ENCODE results near the gene FBLN5. TPM values are rescaled to one million over a fixed set of nuclear protein-coding genes. Genes with fewer than 3 reads are reported as not detected.

The FBLN5 gene
- total and polyA plus RNA-seq, 2 of the 4 experiments (the other 2 are of a cell fraction), result 10.6 to 76.4 TPM

GRCh38 chr14:91854327-91854934 is 93.1 kb downstream of the FBLN5 start:
- H3K27ac ChIP-seq (ENCODE audit: insufficient read depth, low read length), result no peak overlapping the region
- H3K9ac ChIP-seq (ENCODE audit: low read depth, low read length), result no peak overlapping the region
- no peak overlapping the region for H3K14ac ChIP-seq (replicated peaks; ENCODE audit: low read depth, low read length)
- 0 out of 2 replicates have a peak, but pooled peaks cover 2% of the 10 kb centered on the region for H3K9me1 ChIP-seq (ENCODE audit: insufficient read depth, low read length)
- no peaks in the 10 kb centered on the region for H3K27me3 ChIP-seq (ENCODE audit: control insufficient read depth, insufficient read depth, low read length)
- H3K79me1 ChIP-seq (ENCODE audit: low read depth in 1 of 2, low read length in 2 of 2), result no peaks in the 10 kb centered on the region
- dilution Hi-C loops (cut with HindIII; ENCODE audit: low sequenced_read_pairs, unreplicated experiment), result no loop called here
- no peak overlapping the region for H2BK120ac ChIP-seq (ENCODE audit: low read depth, low read length)
- in situ Hi-C loops (cut with MboI; ENCODE audit: low sequenced_read_pairs), result no loop called here
- H3K9me3 ChIP-seq (ENCODE audit: control insufficient read depth, insufficient read depth, low read length), result no peaks in the 10 kb centered on the region
- H3K4me1 ChIP-seq (ENCODE audit: control insufficient read depth, insufficient read depth, low read length), result 0 out of 2 replicates have a peak, but pooled peaks cover 5% of the 10 kb centered on the region
- no CpG with 5 or more reads among the region's 2 CpGs for WGBS, 2 experiments (ENCODE audit: extremely low coverage in 2 of 2, insufficient read length in 1 of 2)
- no peak overlapping the region for H3K4me3 ChIP-seq (ENCODE audit: insufficient read depth, low read depth, low read length)
- H4K5ac ChIP-seq (ENCODE audit: low read depth, low read length), result no peak overlapping the region
- H3K4ac ChIP-seq (ENCODE audit: low read depth, low read length), result no peak overlapping the region
- CTCF ChIA-PET, result no interaction called here
- H3K4me2 ChIP-seq (ENCODE audit: low read depth, low read length), result no peak overlapping the region
- no peak overlapping the region for H2BK5ac ChIP-seq (ENCODE audit: low read depth, low read length, poor library complexity, severe bottlenecking)
- H4K91ac ChIP-seq (ENCODE audit: insufficient read depth, low read depth, low read length), result no peak overlapping the region
- H3K18ac ChIP-seq (ENCODE audit: low read depth, low read length), result no peak overlapping the region
- intact Hi-C loops (cut with micrococcal nuclease), result no loop called here
- DNase-seq, result no peak
- no peaks in the 10 kb centered on the region for H3K36me3 ChIP-seq (ENCODE audit: control insufficient read depth, insufficient read depth, low read length)
- no peak for ATAC-seq (ENCODE audit: low read depth)
- POLR2A ChIA-PET (ENCODE audit: unreplicated experiment), result interaction anchor here (0.6 kb wide), 1 partner anchor 66 kb away, joined by 6 read pairs; no protein-coding TSS in a partner anchor
- no peak overlapping the region for H2AK9ac ChIP-seq (replicated peaks; ENCODE audit: low read depth, low read length, poor library complexity)
- no peak overlapping the region for H2AK5ac ChIP-seq (ENCODE audit: low read depth, low read length)
- no peak for TF ChIP-seq RFX5 (IDR thresholded peaks at IDR 0.05; ENCODE audit: low read depth, low read length)
- TF ChIP-seq ELK1 (IDR thresholded peaks at IDR 0.05; ENCODE audit: borderline replicate concordance, low read depth, low read length), result no peak
- TF ChIP-seq RAD21 (IDR thresholded peaks at IDR 0.05; ENCODE audit: low read length), result no peak
- TF ChIP-seq FOS (IDR thresholded peaks at IDR 0.05; ENCODE audit: low read depth, low read length), result no peak
- TF ChIP-seq USF2 (IDR thresholded peaks at IDR 0.05; ENCODE audit: low read depth, low read length), result no peak
- TF ChIP-seq CHD1 (IDR thresholded peaks at IDR 0.05; ENCODE audit: low read depth, low read length), result no peak
- TF ChIP-seq MXI1 (IDR thresholded peaks at IDR 0.05; ENCODE audit: borderline replicate concordance, low read depth, low read length), result no peak
- TF ChIP-seq NFE2L2 (IDR thresholded peaks at IDR 0.05; ENCODE audit: low read depth, low read length), result no peak
- no peak for TF ChIP-seq POLR2A (IDR thresholded peaks at IDR 0.05; ENCODE audit: low read depth, low read length)
- TF ChIP-seq RCOR1 (IDR thresholded peaks at IDR 0.05; ENCODE audit: insufficient replicate concordance, low read length), result no peak
- no peak for TF ChIP-seq SMC3 (IDR thresholded peaks at IDR 0.05; ENCODE audit: low read depth, low read length)
- no peak for TF ChIP-seq BHLHE40 (IDR thresholded peaks at IDR 0.05; ENCODE audit: low read depth, low read length)
- no peak for TF ChIP-seq CTCF (conservative IDR thresholded peaks at IDR 0.05; ENCODE audit: low read depth, low read length)
- no peak for TF ChIP-seq CEBPB (IDR thresholded peaks at IDR 0.05; ENCODE audit: low read depth, low read length)
- BruUV-seq (replicated peaks), result no TSS peak
- no peak overlapping the region for H2BK20ac ChIP-seq (ENCODE audit: low read depth, low read length)
- no peak overlapping the region for H2BK15ac ChIP-seq (ENCODE audit: low read depth, low read length)
- no peaks in the 10 kb centered on the region; the same call in 1 of the 2 replicates for H4K20me1 ChIP-seq (ENCODE audit: insufficient read depth, low read length)
- H3K23ac ChIP-seq (ENCODE audit: low read depth, low read length), result no peak overlapping the region
- H4K8ac ChIP-seq (ENCODE audit: low read depth in 2 of 2, low read length in 2 of 2), result no peak overlapping the region
- H2AFZ ChIP-seq (replicated peaks; ENCODE audit: low read length, poor library complexity), result no peak overlapping the region
- H3K56ac ChIP-seq (ENCODE audit: extremely low read depth, insufficient read depth, low read length), result no peak overlapping the region

Data from IMR-90 (cell line).